Immature natural killer cell (primary cell): ENCODE measurements around the gene MTMR2. TPM values are rescaled to one million over a fixed set of nuclear protein-coding genes. Genes with fewer than 3 reads are reported as not detected.

Source experiments
- DNase-seq, 3 donors: peaks; one replicate each; pipeline ENCODE4 v3.0.0; 2022; ENCODE audit warnings: mixed read lengths in 1 of 3
- H3K27ac Mint-ChIP-seq, 6 donors: one replicate each; pipeline ENCODE4 v1.8.0; 2020; ENCODE audit warnings: mixed read lengths in 6 of 6, mild to moderate bottlenecking in 5 of 6, inconsistent platforms in 4 of 6, moderate library complexity in 3 of 6
- H3K27me3 Mint-ChIP-seq, 3 donors: one replicate each; pipeline ENCODE4 v1.8.0; 2020 to 2021; ENCODE audit warnings: low read depth in 3 of 3, mild to moderate bottlenecking in 3 of 3, mixed read lengths in 3 of 3, moderate library complexity in 3 of 3, inconsistent platforms in 1 of 3
- H3K36me3 Mint-ChIP-seq, 3 donors: one replicate each; pipeline ENCODE4 v1.8.0; 2020; ENCODE audit warnings: mixed read lengths in 3 of 3, inconsistent platforms in 2 of 3, mild to moderate bottlenecking in 2 of 3
- H3K4me1 Mint-ChIP-seq, 2 donors: one replicate each; pipeline ENCODE4 v1.8.0; 2020; ENCODE audit warnings: inconsistent platforms in 2 of 2, mild to moderate bottlenecking in 2 of 2, mixed read lengths in 2 of 2, moderate library complexity in 1 of 2
- H3K4me3 Mint-ChIP-seq, 5 donors: one replicate each; pipeline ENCODE4 v1.8.0; 2020; ENCODE audit warnings: mild to moderate bottlenecking in 5 of 5, mixed read lengths in 5 of 5, inconsistent platforms in 3 of 5, moderate library complexity in 3 of 5
- H3K9me3 Mint-ChIP-seq, 6 donors: one replicate each; pipeline ENCODE4 v1.8.0; 2020; ENCODE audit warnings: mild to moderate bottlenecking in 6 of 6, mixed read lengths in 6 of 6, inconsistent platforms in 4 of 6, moderate library complexity in 3 of 6
- polyA plus RNA-seq, 3 donors: library from polyadenylated mRNA; unstranded; fragments of 300-500 nt; fragmentation: Illumina TruSeq; gene quantifications; one replicate each; pipeline ENCODE4 v1.2.3, GENCODE V29; 2021

The MTMR2 gene
- polyA plus RNA-seq, 3 donors from 2014 or later = 14.8 to 31.3 (median 25.4) TPM

DNA sequence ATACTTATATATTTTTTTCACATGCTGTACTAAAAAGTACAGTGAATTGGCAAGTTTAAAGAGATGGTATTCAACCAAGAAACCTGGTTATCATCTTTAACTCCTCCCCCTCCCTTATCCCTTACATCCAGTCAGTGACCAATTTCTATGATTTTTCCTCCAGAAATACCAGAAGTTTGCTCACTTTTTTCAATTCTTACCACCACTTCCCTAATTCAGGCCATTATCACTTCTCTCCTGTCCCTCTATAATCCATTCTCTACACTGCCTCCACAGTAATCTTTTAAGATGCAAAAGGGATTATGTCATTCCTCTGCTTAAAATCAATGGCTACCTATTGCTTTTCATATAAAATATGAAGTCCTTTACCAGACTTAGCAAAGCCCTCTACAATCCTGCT lies 70.8 kb downstream of the MTMR2 start:
- peaks cover 0 to 1% (median 0%) of the 10 kb centered on the region in 3 donors for H3K27me3 Mint-ChIP-seq
- H3K4me1 Mint-ChIP-seq = no peaks in the 10 kb centered on the region
- no peak overlapping the region for H3K4me3 Mint-ChIP-seq
- peak overlapping the region in 1 of 6 donors; percentile 5 for H3K27ac Mint-ChIP-seq
- H3K9me3 Mint-ChIP-seq = no peaks in the 10 kb centered on the region
- H3K36me3 Mint-ChIP-seq = peaks cover 7 to 29% (median 9%) of the 10 kb centered on the region in 3 donors
- no peak for DNase-seq

GRCh38 chr11:95850137-95850536 lies 73.8 kb downstream of the MTMR2 start:
- Mint-ChIP-seq H3K36me3 (peaks cover 1 to 15% (median 10%) of the 10 kb centered on the region in 3 donors), H3K27ac (no peak overlapping the region), H3K4me1 (no peaks in the 10 kb centered on the region), H3K4me3 (no peak overlapping the region), H3K9me3 (no peaks in the 10 kb centered on the region), H3K27me3 (peaks cover 0 to 4% (median 0%) of the 10 kb centered on the region in 3 donors)
- no peak for DNase-seq

- H3K27ac Mint-ChIP-seq = no peak overlapping the region
- H3K27me3 Mint-ChIP-seq = peaks cover 0 to 4% (median 0%) of the 10 kb centered on the region in 3 donors
- no peaks in the 10 kb centered on the region for H3K9me3 Mint-ChIP-seq
- H3K4me3 Mint-ChIP-seq = no peak overlapping the region
- DNase-seq = no peak
- H3K4me1 Mint-ChIP-seq = no peaks in the 10 kb centered on the region
- peaks cover 10 to 23% (median 10%) of the 10 kb centered on the region in 3 donors for H3K36me3 Mint-ChIP-seq
These were observed 74.7 kb downstream of the MTMR2 start for GRCh38 chr11:95849087-95849825.

GRCh38 chr11:95845167-95845566 lies 78.7 kb downstream of the MTMR2 start:
- peaks cover 0 to 2% (median 0%) of the 10 kb centered on the region in 3 donors for H3K27me3 Mint-ChIP-seq
- H3K4me3 Mint-ChIP-seq = no peak overlapping the region
- no peak for DNase-seq
- H3K9me3 Mint-ChIP-seq = no peaks in the 10 kb centered on the region
- H3K4me1 Mint-ChIP-seq = no peaks in the 10 kb centered on the region
- peaks cover 11 to 23% (median 13%) of the 10 kb centered on the region in 3 donors for H3K36me3 Mint-ChIP-seq
- no peak overlapping the region for H3K27ac Mint-ChIP-seq

- no peak overlapping the region for H3K4me3 Mint-ChIP-seq
- DNase-seq = peak; percentile 30 to 53 (median 45)
- peak overlapping the region in 3 of 6 donors; percentile 11 to 57 (median 13) for H3K27ac Mint-ChIP-seq
- no peaks in the 10 kb centered on the region for H3K9me3 Mint-ChIP-seq
- H3K27me3 Mint-ChIP-seq = no peaks in the 10 kb centered on the region
- H3K4me1 Mint-ChIP-seq = no peaks in the 10 kb centered on the region
- peaks cover 2 to 35% (median 10%) of the 10 kb centered on the region in 3 donors for H3K36me3 Mint-ChIP-seq
These were observed 88.0 kb downstream of the MTMR2 start for GRCh38 chr11:95835768-95836488.

- no peaks in the 10 kb centered on the region for H3K9me3 Mint-ChIP-seq
- no peaks in the 10 kb centered on the region for H3K4me1 Mint-ChIP-seq
- no peak for DNase-seq
- peaks cover 8 to 36% (median 13%) of the 10 kb centered on the region in 3 donors for H3K36me3 Mint-ChIP-seq
- H3K4me3 Mint-ChIP-seq = no peak overlapping the region
- no peaks in the 10 kb centered on the region for H3K27me3 Mint-ChIP-seq
- H3K27ac Mint-ChIP-seq = no peak overlapping the region
These were observed 88.6 kb downstream of the MTMR2 start for GRCh38 chr11:95835351-95835750.

- no peaks in the 10 kb centered on the region for H3K27me3 Mint-ChIP-seq
- peak overlapping the region in 2 of 6 donors; percentile 18 to 35 for H3K27ac Mint-ChIP-seq
- H3K4me1 Mint-ChIP-seq = no peaks in the 10 kb centered on the region
- H3K4me3 Mint-ChIP-seq = no peak overlapping the region
- H3K36me3 Mint-ChIP-seq = peaks cover 13 to 35% (median 14%) of the 10 kb centered on the region in 3 donors
- DNase-seq = no peak
- H3K9me3 Mint-ChIP-seq = no peaks in the 10 kb centered on the region
These were observed 90.5 kb downstream of the MTMR2 start for GRCh38 chr11:95833378-95833777.

DNA sequence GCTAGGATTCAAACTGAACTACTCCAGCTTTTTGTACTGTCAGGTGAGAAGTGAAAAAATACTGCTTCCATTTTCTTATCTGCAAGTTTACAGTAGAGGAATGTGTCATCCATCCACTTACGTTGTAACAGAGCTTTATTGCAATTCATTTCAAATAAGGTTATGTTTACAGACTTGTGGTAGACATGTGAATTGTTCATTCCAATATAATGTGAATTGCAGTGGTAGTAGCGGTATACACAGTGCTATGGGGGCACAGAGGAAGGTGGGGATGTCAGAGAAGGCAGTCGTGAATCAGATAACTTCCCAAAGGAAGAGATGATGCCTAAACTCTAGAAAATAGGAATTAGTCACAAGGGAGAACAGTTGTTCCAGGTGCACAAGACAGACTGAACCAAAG lies 91.1 kb downstream of the MTMR2 start:
- peaks cover 13 to 35% (median 16%) of the 10 kb centered on the region in 3 donors for H3K36me3 Mint-ChIP-seq
- H3K27me3 Mint-ChIP-seq = no peaks in the 10 kb centered on the region
- H3K27ac Mint-ChIP-seq = peak overlapping the region in 2 of 6 donors; percentile 0 to 4
- no peak overlapping the region for H3K4me3 Mint-ChIP-seq
- no peaks in the 10 kb centered on the region for H3K4me1 Mint-ChIP-seq
- DNase-seq = no peak
- no peaks in the 10 kb centered on the region for H3K9me3 Mint-ChIP-seq

DNA sequence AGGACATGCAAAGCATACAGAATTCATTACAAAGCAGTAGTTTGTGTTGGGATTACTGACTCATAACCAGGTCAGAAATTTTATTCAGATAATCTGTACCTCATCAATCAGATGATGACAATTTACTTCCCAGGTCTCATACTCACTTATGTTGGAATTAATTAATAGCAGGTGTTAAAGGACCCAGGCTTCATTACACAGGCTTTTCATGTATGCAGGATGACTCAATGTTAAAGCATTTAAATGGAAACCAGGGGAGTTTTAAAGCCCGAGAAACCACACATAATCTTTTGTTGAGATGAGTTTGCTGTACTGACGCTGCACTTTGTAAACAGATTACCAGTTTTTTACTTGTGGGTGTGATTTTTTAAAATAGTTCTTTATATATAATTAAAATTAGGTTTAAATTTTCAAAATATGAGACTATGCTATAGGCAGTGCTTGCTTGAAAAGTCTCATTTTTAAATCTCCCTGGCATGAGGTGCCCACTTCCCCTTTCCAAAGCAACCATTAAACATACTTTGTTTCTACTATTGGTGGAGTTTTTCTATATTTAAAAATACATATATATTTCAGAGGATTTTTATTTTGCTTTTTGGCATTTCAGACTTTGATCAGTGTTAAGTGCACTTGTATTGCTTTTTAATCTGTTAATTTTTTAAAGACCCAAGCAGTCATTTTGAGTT lies 92.6 kb downstream of the MTMR2 start:
- peaks cover 13 to 36% (median 16%) of the 10 kb centered on the region in 3 donors for H3K36me3 Mint-ChIP-seq
- H3K27me3 Mint-ChIP-seq = no peaks in the 10 kb centered on the region
- no peaks in the 10 kb centered on the region for H3K4me1 Mint-ChIP-seq
- no peak overlapping the region for H3K27ac Mint-ChIP-seq
- no peak overlapping the region for H3K4me3 Mint-ChIP-seq
- DNase-seq = no peak
- H3K9me3 Mint-ChIP-seq = no peaks in the 10 kb centered on the region

- no peak for DNase-seq
- Mint-ChIP-seq H3K27me3 (peaks cover 0 to 4% (median 0%) of the 10 kb centered on the region in 3 donors), H3K9me3 (no peaks in the 10 kb centered on the region), H3K4me3 (no peak overlapping the region), H3K4me1 (no peaks in the 10 kb centered on the region), H3K36me3 (peaks cover 20 to 37% (median 21%) of the 10 kb centered on the region in 3 donors), H3K27ac (peak overlapping the region in 3 of 6 donors; percentile 3 to 26 (median 14))
These were observed 94.2 kb downstream of the MTMR2 start for GRCh38 chr11:95829580-95830259.

DNA sequence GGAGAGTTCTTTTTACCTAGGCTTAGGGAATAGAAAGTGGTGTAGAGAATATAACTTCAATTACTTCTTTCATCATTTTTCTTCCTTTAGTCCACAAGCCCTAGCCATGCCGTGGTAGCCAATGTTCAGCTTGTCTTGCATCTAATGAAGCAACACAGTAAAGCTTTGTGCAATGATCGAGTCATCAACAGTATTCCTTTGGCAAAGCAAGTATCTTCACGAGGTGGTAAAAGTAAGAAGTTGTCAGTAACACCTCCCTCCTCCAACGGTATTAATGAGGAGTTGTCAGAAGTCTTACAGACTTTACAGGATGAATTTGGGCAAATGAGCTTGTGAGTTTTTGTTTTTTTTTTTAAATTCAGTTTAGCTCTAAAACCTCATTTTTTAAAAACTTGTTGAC lies 96.2 kb downstream of the MTMR2 start:
- peaks cover 0 to 4% (median 0%) of the 10 kb centered on the region in 3 donors for H3K27me3 Mint-ChIP-seq
- H3K9me3 Mint-ChIP-seq = no peaks in the 10 kb centered on the region
- H3K4me3 Mint-ChIP-seq = no peak overlapping the region
- peaks cover 20 to 36% (median 23%) of the 10 kb centered on the region in 3 donors for H3K36me3 Mint-ChIP-seq
- DNase-seq = no peak
- no peak overlapping the region for H3K27ac Mint-ChIP-seq
- no peaks in the 10 kb centered on the region for H3K4me1 Mint-ChIP-seq

DNA sequence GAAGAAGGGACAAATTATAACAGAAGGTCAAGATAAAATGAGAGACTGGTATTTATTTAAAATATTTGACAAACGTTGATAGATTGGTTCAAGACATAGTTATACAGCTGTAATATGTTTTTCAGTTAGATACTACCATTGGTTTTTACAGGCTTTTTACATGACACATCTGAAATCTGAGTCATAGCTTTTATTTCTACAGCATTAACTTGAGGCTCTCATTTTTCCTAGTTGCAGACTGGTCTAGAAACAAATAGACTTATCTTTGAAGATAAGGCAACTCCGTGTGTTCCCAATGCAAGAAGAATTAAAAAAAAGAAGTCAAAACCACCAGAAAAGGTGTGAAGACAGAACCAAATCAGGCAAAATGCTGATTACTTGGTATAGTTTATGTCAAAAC lies 102.3 kb downstream of the MTMR2 start:
- Mint-ChIP-seq H3K27me3 (peaks cover 0 to 4% (median 0%) of the 10 kb centered on the region in 3 donors), H3K4me3 (no peak overlapping the region), H3K9me3 (no peaks in the 10 kb centered on the region), H3K36me3 (peaks cover 18 to 42% (median 26%) of the 10 kb centered on the region in 3 donors), H3K27ac (peak overlapping the region in 2 of 6 donors; percentile 3 to 26), H3K4me1 (no peaks in the 10 kb centered on the region)
- no peak for DNase-seq

GRCh38 chr11:95816037-95816436 lies 107.9 kb downstream of the MTMR2 start:
- Mint-ChIP-seq H3K4me3 (no peak overlapping the region), H3K4me1 (no peaks in the 10 kb centered on the region), H3K9me3 (no peaks in the 10 kb centered on the region), H3K27ac (peak overlapping the region in 3 of 6 donors; percentile 3 to 62 (median 6)), H3K36me3 (peaks cover 9 to 43% (median 29%) of the 10 kb centered on the region in 3 donors), H3K27me3 (no peaks in the 10 kb centered on the region)
- no peak for DNase-seq
